SIG-M5 treated with dmso at 0.1 percent for 504 hours (cell line): ENCODE data around the gene IRF4.

ENCODE experiments used
- DNase-seq: peaks from one replicate; lab custom pipeline; 2025; ENCODE audit not compliant: unreplicated experiment; lab: John Stamatoyannopoulos, UW

IRF4 gene

DNA sequence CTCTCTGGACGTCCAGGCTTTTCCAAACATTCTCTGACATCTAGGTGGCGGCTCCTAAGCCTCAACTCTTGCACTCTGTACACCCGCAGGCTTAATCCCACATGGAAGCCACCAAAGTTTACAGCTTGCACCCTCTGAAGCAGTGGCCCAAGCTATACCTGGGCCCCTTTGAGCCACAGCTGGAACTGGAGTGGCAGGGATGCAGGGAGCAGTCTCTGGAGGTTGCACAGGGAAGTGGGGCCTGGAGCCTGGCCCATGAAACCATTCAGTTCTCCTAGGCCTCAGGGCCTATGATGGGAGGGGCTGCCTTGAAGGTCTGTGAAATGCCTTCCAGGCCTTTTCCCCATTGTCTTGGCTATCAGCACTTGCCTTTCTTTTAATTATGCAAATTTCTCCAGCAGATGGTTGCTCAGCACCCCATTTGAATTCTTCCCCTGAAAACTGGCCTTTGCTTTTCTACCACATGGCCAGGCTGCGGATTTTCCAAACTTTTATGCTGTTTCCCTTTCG lies 64.9 kb downstream of the IRF4 start:
- DNase-seq, result no peak

DNA sequence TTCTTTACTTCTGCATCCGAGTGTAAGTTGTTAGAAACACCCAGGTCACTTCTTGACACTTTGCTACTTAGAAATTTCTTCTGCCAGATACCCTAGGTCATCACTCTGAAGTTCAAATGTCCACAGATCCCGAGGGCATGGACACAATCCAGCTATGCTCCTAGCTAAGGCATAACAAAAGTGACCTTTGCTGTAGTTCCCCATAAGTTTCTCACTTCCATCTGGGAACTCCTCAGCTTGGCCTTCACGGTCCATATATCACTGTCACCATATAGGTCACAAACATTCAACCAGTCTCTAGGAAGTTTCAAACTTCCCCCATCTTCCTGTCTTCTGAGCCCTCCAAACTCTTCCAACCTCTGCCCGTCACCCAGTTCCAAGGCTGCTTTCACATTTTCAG lies 65.3 kb downstream of the IRF4 start:
- DNase-seq, result no peak
